ENCODE measurements around the gene PRX.
A peak's percentile ranks its signal among the peaks of the same experiment; 100 is the strongest.

PRX gene

GRCh38 chr19:40445780-40446262 is 32.6 kb upstream of the PRX start:
- peak; percentile 28 for DNase-seq (ENCODE audit: low read depth)
- no peak overlapping the region for H3K4me3 ChIP-seq (ENCODE audit: control insufficient read depth, low read depth, low read length)
- TF ChIP-seq CTCF (conservative IDR thresholded peaks at IDR 0.05; ENCODE audit: control insufficient read depth, insufficient read depth, low read depth, low read length): no peak

- no peak for TF ChIP-seq CTCF (conservative IDR thresholded peaks at IDR 0.05; ENCODE audit: control insufficient read depth, insufficient read depth, low read depth, low read length)
- DNase-seq (ENCODE audit: low read depth): no peak
- peak overlapping the region; percentile 100 for H3K4me3 ChIP-seq (ENCODE audit: control insufficient read depth, low read depth, low read length)
Observed at GRCh38 chr19:40444825-40445312, 31.7 kb upstream of the PRX start.

GRCh38 chr19:40444000-40444824 is 31.0 kb upstream of the PRX start, which contains the start of gene SERTAD3:
Gene SERTAD3 (minus strand): TSS chr19:40444335. CDS start chr19:40442080, 2,255 bp downstream.
- no peak for TF ChIP-seq CTCF (conservative IDR thresholded peaks at IDR 0.05; ENCODE audit: control insufficient read depth, insufficient read depth, low read depth, low read length)
- H3K4me3 ChIP-seq (ENCODE audit: control insufficient read depth, low read depth, low read length): peak within 1 kb of the TSS; percentile 100
- DNase-seq (ENCODE audit: low read depth): peak; percentile 89

GRCh38 chr19:40443131-40443999 is 30.2 kb upstream of the PRX start:
- peak; percentile 99 for DNase-seq (ENCODE audit: low read depth)
- no peak for TF ChIP-seq CTCF (conservative IDR thresholded peaks at IDR 0.05; ENCODE audit: control insufficient read depth, insufficient read depth, low read depth, low read length)
- H3K4me3 ChIP-seq (ENCODE audit: control insufficient read depth, low read depth, low read length): peak overlapping the region; percentile 100

GRCh38 chr19:40442328-40443130 is 29.4 kb upstream of the PRX start:
- DNase-seq (ENCODE audit: low read depth): no peak
- peak overlapping the region; percentile 62 for H3K4me3 ChIP-seq (ENCODE audit: control insufficient read depth, low read depth, low read length)
- TF ChIP-seq CTCF (conservative IDR thresholded peaks at IDR 0.05; ENCODE audit: control insufficient read depth, insufficient read depth, low read depth, low read length): no peak

All from fibroblast of mammary gland (primary cell).